Type B pancreatic cell (in vitro differentiated cells): ENCODE measurements around the gene RHOG. TPM values are rescaled to one million over a fixed set of nuclear protein-coding genes. Genes with fewer than 3 reads are reported as not detected.

Source experiments
- DNase-seq: peaks from one replicate; pipeline ENCODE4 v3.0.0; 2021; ENCODE audit warnings: mixed read lengths; ENCODE audit not compliant: unreplicated experiment; ENCODE audit errors: extremely low spot score
- H3K27ac Mint-ChIP-seq: 2 replicates; pipeline ENCODE4 v1.8.0; 2021; ENCODE audit warnings: mild to moderate bottlenecking, mixed read lengths
- H3K27me3 Mint-ChIP-seq: 2 replicates; pipeline ENCODE4 v1.8.0; 2021; ENCODE audit warnings: mixed read lengths
- H3K36me3 Mint-ChIP-seq: 2 replicates; pipeline ENCODE4 v1.8.0; 2021; ENCODE audit warnings: mixed read lengths
- H3K4me1 Mint-ChIP-seq: one replicate; pipeline ENCODE4 v1.8.0; 2021; ENCODE audit warnings: mixed read lengths; ENCODE audit not compliant: unreplicated experiment
- H3K4me3 Mint-ChIP-seq: 2 replicates; pipeline ENCODE4 v1.8.0; 2021; ENCODE audit warnings: mild to moderate bottlenecking, mixed read lengths
- H3K9me3 Mint-ChIP-seq: 2 replicates; pipeline ENCODE4 v1.8.0; 2021; ENCODE audit warnings: mixed read lengths
- CTCF ChIP-seq: fragments of 200-600 bp; sonication (generic); conservative IDR thresholded peaks from 2 replicates; pipeline ENCODE4 v1.5.0; 2021; ENCODE audit warnings: antibody characterized with exemption, mild to moderate bottlenecking
- long read RNA-seq: library from polyadenylated mRNA; unstranded; transcript quantifications from one replicate; pipeline ENCODE4 v2.0.0, GENCODE V29; 2020
- total RNA-seq: library from RNA; stranded (reverse); gene quantifications from 2 replicates; pipeline ENCODE4 v1.2.1, GENCODE V29; 2021; ENCODE audit warnings: low replicate concordance

The RHOG gene
- total RNA-seq = 30.8 and 42.9 TPM in 2 replicates
- long read RNA-seq, transcript RHOG-201 (2 exons, 1,319 nt) = major isoform, 32 of 37 reads
- long read RNA-seq, partial matches to known transcripts = 2 of 37 reads
- long read RNA-seq, other reads (novel, unspliced or antisense) = 2 of 37 reads

GRCh38 chr11:3840870-3841425, at the start of gene RHOG:
RHOG (minus strand) TSS chr11:3840959; CDS start chr11:3828138, 12,821 bp downstream.
- no peaks in the 10 kb centered on the region for H3K36me3 Mint-ChIP-seq
- no peaks in the 10 kb centered on the region for H3K27me3 Mint-ChIP-seq
- TF ChIP-seq CTCF = no peak
- peaks cover 25% of the 10 kb centered on the region for H3K4me1 Mint-ChIP-seq
- H3K9me3 Mint-ChIP-seq = no peaks in the 10 kb centered on the region
- peak within 1 kb of the TSS; percentile 90 for H3K4me3 Mint-ChIP-seq
- H3K27ac Mint-ChIP-seq = peak within 1 kb of the TSS; percentile 81
- DNase-seq = peak; percentile 78

GRCh38 chr11:3890014-3890413, 49.3 kb upstream of the RHOG start:
- Mint-ChIP-seq H3K9me3 (no peaks in the 10 kb centered on the region), H3K4me1 (no peaks in the 10 kb centered on the region), H3K27ac (no peak overlapping the region), H3K36me3 (no peaks in the 10 kb centered on the region), H3K27me3 (no peaks in the 10 kb centered on the region), H3K4me3 (no peak overlapping the region)
- no peak for DNase-seq
- no peak for TF ChIP-seq CTCF

GRCh38 chr11:3888876-3889275, 48.1 kb upstream of the RHOG start:
- TF ChIP-seq CTCF = no peak
- no peaks in the 10 kb centered on the region for H3K36me3 Mint-ChIP-seq
- H3K4me3 Mint-ChIP-seq = no peak overlapping the region
- H3K4me1 Mint-ChIP-seq = no peaks in the 10 kb centered on the region
- H3K9me3 Mint-ChIP-seq = no peaks in the 10 kb centered on the region
- DNase-seq = no peak
- H3K27me3 Mint-ChIP-seq = no peaks in the 10 kb centered on the region
- H3K27ac Mint-ChIP-seq = no peak overlapping the region

- H3K27ac Mint-ChIP-seq = no peak overlapping the region
- H3K4me1 Mint-ChIP-seq = no peaks in the 10 kb centered on the region
- H3K4me3 Mint-ChIP-seq = no peak overlapping the region
- no peak for TF ChIP-seq CTCF
- no peak for DNase-seq
- no peaks in the 10 kb centered on the region for H3K36me3 Mint-ChIP-seq
- no peaks in the 10 kb centered on the region for H3K9me3 Mint-ChIP-seq
- no peaks in the 10 kb centered on the region for H3K27me3 Mint-ChIP-seq
Observed at GRCh38 chr11:3886985-3887384, 46.2 kb upstream of the RHOG start.

GRCh38 chr11:3885855-3886254, 45.1 kb upstream of the RHOG start:
- peaks cover 2% of the 10 kb centered on the region for H3K4me1 Mint-ChIP-seq
- no peak for DNase-seq
- no peaks in the 10 kb centered on the region for H3K9me3 Mint-ChIP-seq
- no peak for TF ChIP-seq CTCF
- no peak overlapping the region for H3K4me3 Mint-ChIP-seq
- H3K36me3 Mint-ChIP-seq = no peaks in the 10 kb centered on the region
- H3K27ac Mint-ChIP-seq = no peak overlapping the region
- H3K27me3 Mint-ChIP-seq = no peaks in the 10 kb centered on the region

- no peaks in the 10 kb centered on the region for H3K27me3 Mint-ChIP-seq
- no peak overlapping the region for H3K4me3 Mint-ChIP-seq
- no peaks in the 10 kb centered on the region for H3K36me3 Mint-ChIP-seq
- no peak for TF ChIP-seq CTCF
- no peak overlapping the region for H3K27ac Mint-ChIP-seq
- DNase-seq = no peak
- H3K4me1 Mint-ChIP-seq = peaks cover 25% of the 10 kb centered on the region
- no peaks in the 10 kb centered on the region for H3K9me3 Mint-ChIP-seq
Observed at GRCh38 chr11:3882655-3883054, 41.9 kb upstream of the RHOG start.
